CD4-positive, alpha-beta T cell (primary cell): ENCODE results near the gene DNAH17. TPM values are rescaled to one million over a fixed set of nuclear protein-coding genes. Genes with fewer than 3 reads are reported as not detected.

Source experiments
- ATAC-seq: fragments of 200-7000 bp; cut with Tn5 transposase; one replicate; pipeline ENCODE4 v1.10.0; 2022; ENCODE audit warnings: mild to moderate bottlenecking; ENCODE audit not compliant: poor library complexity
- CTCF ChIA-PET: fragments of 350-600 bp; sonication (Branson Sonifier 250); formaldehyde crosslinking; loops from one replicate; lab custom pipeline; 2021; ENCODE audit warnings: antibody characterized with exemption, inconsistent platforms; lab: Charles Lee
- POLR2A ChIA-PET: fragments of 350-600 bp; sonication (Branson Sonifier 250); formaldehyde crosslinking; loops from one replicate; lab custom pipeline; 2021; ENCODE audit warnings: antibody characterized with exemption, inconsistent platforms; lab: Charles Lee
- DNase-seq, 14 experiments: peaks; one replicate each; pipeline ENCODE4 v3.0.0-alpha.2; 2013 to 2020; ENCODE audit warnings: mixed read lengths in 2 of 14
- H3K27ac ChIP-seq, 2 donors: one replicate each; pipeline versions ENCODE4 v1.5.1 to v1.7.0; 2013; ENCODE audit warnings: low read length in 2 of 2, low read depth in 1 of 2, mild to moderate bottlenecking in 1 of 2
- H3K27me3 ChIP-seq, 2 experiments: 1 replicate in 1 of 2; 2 replicates in 1 of 2; pipeline versions ENCODE4 v1.6.1 to v1.7.0; 2013; ENCODE audit warnings: low read length in 2 of 2, control low read depth in 1 of 2, mild to moderate bottlenecking in 1 of 2, moderate library complexity in 1 of 2; ENCODE audit not compliant: insufficient read depth in 2 of 2, control insufficient read depth in 1 of 2
- H3K36me3 ChIP-seq: one replicate; pipeline ENCODE4 v1.6.1; 2013; ENCODE audit warnings: low read length, control low read depth; ENCODE audit not compliant: insufficient read depth
- H3K4me1 ChIP-seq: one replicate; pipeline ENCODE4 v1.6.1; 2013; ENCODE audit warnings: low read length, control low read depth; ENCODE audit not compliant: insufficient read depth
- H3K4me3 ChIP-seq: one replicate; pipeline ENCODE4 v1.5.1; 2013; ENCODE audit warnings: mild to moderate bottlenecking, low read length, moderate library complexity
- H3K9me3 ChIP-seq, 2 experiments: 1 replicate in 1 of 2; 2 replicates in 1 of 2; pipeline versions ENCODE4 v1.6.1 to v1.7.0; 2013; ENCODE audit warnings: low read length in 2 of 2, mild to moderate bottlenecking in 2 of 2, control low read depth in 1 of 2, moderate library complexity in 1 of 2; ENCODE audit not compliant: control insufficient read depth in 1 of 2, insufficient read depth in 1 of 2
- H3K27ac Mint-ChIP-seq: one replicate; pipeline ENCODE4 v1.8.0; 2020; ENCODE audit warnings: mixed read lengths
- H3K27me3 Mint-ChIP-seq: one replicate; pipeline ENCODE4 v1.8.0; 2021; ENCODE audit warnings: mixed read lengths
- H3K36me3 Mint-ChIP-seq: one replicate; pipeline ENCODE4 v1.8.0; 2021; ENCODE audit warnings: low read depth, mixed read lengths
- H3K4me1 Mint-ChIP-seq: one replicate; pipeline ENCODE4 v1.8.0; 2021; ENCODE audit warnings: low read depth, mixed read lengths
- H3K4me3 Mint-ChIP-seq: one replicate; pipeline ENCODE4 v1.8.0; 2020; ENCODE audit warnings: mild to moderate bottlenecking, mixed read lengths
- H3K9me3 Mint-ChIP-seq: one replicate; pipeline ENCODE4 v1.8.0; 2020; ENCODE audit warnings: mixed read lengths
- CTCF ChIP-seq: fragments of 200-600 bp; IDR thresholded peaks from one replicate; pipeline ENCODE4 v1.8.0; 2022; ENCODE audit warnings: antibody characterized with exemption, mild to moderate bottlenecking
- intact Hi-C, 2 experiments: fragments of 100-400 bp; cut with DNase I in 1 of 2; cut with micrococcal nuclease in 1 of 2; formaldehyde crosslinking; loops; one replicate each; pipeline versions ENCODE4 v1.15.1 to v1.9.0; 2023 to 2025; cut with DNase I, micrococcal nuclease
- total RNA-seq, 174 experiments: library from RNA in 2 of 174; stranded (reverse) in 2 of 174; gene quantifications; one replicate each; pipeline ENCODE4 v1.2.3 and lab custom pipeline; 2021 to 2026

Gene DNAH17
- total RNA-seq, 2 experiments from 2014 or later, result 0.14 TPM; not detected in 1

DNA sequence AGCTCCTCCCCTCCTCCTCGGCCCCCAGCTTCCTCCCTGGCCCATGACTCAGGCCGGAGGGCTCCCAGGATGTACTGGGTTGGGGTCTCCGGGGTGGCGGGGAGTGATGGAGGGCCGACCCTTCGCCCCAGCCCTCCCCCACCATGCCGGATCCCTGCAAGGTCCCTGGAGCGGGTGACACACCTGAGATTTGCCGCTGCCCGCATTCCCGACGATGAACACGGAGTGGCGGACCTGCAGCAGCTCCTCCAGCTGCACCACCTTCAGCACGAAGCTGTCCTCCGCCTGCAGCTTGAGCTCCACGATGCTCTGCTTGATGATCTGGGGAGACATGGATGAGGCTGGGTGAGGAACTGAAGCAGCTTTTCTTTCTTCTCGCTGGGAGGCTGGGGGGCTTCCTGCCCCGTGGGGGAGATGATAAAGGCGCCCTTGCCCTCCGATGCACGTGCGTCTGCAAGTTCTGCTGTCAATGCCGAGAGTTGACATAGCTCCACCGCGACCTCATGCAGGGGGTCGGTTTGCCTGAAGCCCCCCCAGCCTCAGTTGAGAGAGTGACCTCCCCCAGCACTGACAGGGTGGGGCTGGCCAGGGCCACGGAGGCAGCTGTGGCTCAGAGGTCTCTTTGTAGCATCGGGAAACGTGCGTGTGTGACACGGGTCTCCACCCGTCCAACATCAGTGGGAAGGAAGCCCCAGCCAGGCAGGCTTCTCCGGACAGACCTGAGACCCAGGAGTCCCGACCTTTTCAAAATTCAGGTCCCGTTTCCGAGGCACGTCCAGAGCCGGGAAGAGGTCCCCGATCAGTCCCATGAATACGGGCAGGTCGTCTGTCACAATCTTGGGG is 83.1 kb downstream of the DNAH17 start:
- TF ChIP-seq CTCF, result no peak
- Mint-ChIP-seq H3K27ac (no peak overlapping the region), H3K4me1 (no peaks in the 10 kb centered on the region), H3K27me3 (no peaks in the 10 kb centered on the region), H3K36me3 (no peaks in the 10 kb centered on the region), H3K9me3 (no peaks in the 10 kb centered on the region), H3K4me3 (no peak overlapping the region)
- intact Hi-C loops, result loop anchor here in 1 of 2 experiments (10.0 kb wide), 1 partner anchor 311 kb away; no protein-coding TSS in a partner anchor
- Histone ChIP-seq H3K36me3 (no peaks in the 10 kb centered on the region), H3K4me3 (no peak overlapping the region), H3K27me3 (no peaks in the 10 kb centered on the region), H3K27ac (no peak overlapping the region), H3K9me3 (no peaks in the 10 kb centered on the region), H3K4me1 (no peaks in the 10 kb centered on the region)
- no peak for ATAC-seq
- no peak for DNase-seq
- CTCF ChIA-PET, result no interaction called here
- POLR2A ChIA-PET, result no interaction called here

DNA sequence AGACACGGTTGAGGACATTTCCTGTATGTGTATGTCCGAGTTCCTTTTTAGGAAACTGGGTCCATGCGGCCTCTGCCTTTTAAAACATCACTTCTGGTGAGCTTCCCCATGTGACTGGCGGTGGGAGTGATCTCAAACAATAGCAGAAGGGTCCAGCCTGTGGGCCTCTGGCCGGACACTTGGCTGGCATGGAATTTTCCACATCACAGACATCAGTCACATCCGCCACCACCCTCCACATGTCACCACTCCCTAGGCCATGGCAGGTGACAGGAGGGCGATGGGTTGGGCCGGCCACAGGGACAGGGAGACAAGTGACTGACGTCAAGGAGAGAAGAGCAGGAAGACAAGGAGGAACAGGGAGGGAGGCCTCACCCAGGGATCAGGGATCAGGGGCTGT is 83.7 kb downstream of the DNAH17 start:
- no peaks in the 10 kb centered on the region for H3K4me1 ChIP-seq
- no peaks in the 10 kb centered on the region for H3K36me3 Mint-ChIP-seq
- DNase-seq (no peak), ATAC-seq (no peak)
- H3K4me1 Mint-ChIP-seq, result no peaks in the 10 kb centered on the region
- H3K27me3 ChIP-seq, result no peaks in the 10 kb centered on the region
- H3K4me3 Mint-ChIP-seq, result no peak overlapping the region
- H3K9me3 Mint-ChIP-seq, result no peaks in the 10 kb centered on the region
- no peaks in the 10 kb centered on the region for H3K27me3 Mint-ChIP-seq
- TF ChIP-seq CTCF, result no peak
- no peaks in the 10 kb centered on the region for H3K36me3 ChIP-seq
- ChIA-PET CTCF (no interaction called here), POLR2A (no interaction called here)
- no peaks in the 10 kb centered on the region for H3K9me3 ChIP-seq
- intact Hi-C loops, result loop anchor here in 1 of 2 experiments (10.0 kb wide), 1 partner anchor 311 kb away; no protein-coding TSS in a partner anchor
- H3K27ac Mint-ChIP-seq, result no peak overlapping the region
- no peak overlapping the region for H3K4me3 ChIP-seq
- H3K27ac ChIP-seq, result no peak overlapping the region

- Mint-ChIP-seq H3K9me3 (no peaks in the 10 kb centered on the region), H3K27me3 (no peaks in the 10 kb centered on the region), H3K4me1 (no peaks in the 10 kb centered on the region), H3K27ac (no peak overlapping the region), H3K4me3 (no peak overlapping the region), H3K36me3 (no peaks in the 10 kb centered on the region)
- ChIA-PET CTCF (no interaction called here), POLR2A (no interaction called here)
- intact Hi-C loops, result loop anchor here in 1 of 2 experiments (10.0 kb wide), 1 partner anchor 313 kb away; no protein-coding TSS in a partner anchor
- Histone ChIP-seq H3K27ac (no peak overlapping the region), H3K36me3 (no peaks in the 10 kb centered on the region), H3K4me3 (no peak overlapping the region), H3K4me1 (no peaks in the 10 kb centered on the region), H3K27me3 (no peaks in the 10 kb centered on the region), H3K9me3 (no peaks in the 10 kb centered on the region)
- no peak for ATAC-seq
- no peak for TF ChIP-seq CTCF
- DNase-seq, result no peak
Observed at GRCh38 chr17:78492116-78492799, 84.9 kb downstream of the DNAH17 start.
